ENCODE measurements around the gene GLTPD2.

Gene GLTPD2

DNA sequence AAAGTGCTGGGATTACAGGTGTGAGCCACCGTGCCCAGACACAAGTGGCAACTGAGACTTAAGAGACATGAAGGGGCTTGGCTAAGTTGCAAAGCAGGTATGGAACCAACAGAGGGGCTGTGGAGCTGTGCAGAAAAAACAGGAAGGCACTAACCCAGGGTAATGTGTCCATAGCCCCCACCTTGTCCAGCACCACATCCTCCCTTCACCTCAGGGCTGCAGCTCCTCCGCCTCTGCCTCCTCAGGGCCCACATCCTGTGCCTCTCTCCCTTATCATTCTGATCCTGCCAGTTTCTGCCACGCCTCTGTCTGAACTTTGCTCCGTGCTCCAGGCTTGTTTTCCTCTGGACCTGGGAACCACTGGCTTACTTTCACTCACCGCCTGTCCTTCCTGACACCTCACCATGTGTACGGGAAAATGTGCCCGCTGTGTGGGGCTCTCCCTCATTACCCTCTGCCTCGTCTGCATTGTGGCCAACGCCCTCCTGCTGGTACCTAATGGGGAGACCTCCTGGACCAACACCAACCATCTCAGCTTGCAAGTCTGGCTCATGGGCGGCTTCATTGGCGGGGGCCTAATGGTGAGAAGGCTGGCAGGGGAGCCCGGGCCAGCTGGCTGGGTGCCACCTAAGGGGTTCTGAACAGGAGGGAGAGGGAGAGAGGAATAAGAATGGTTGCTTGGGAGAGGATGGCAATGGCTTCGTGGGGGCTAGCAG, 17.1 kb upstream of the GLTPD2 start, which contains the start of gene TM4SF5:
Gene TM4SF5 (plus strand): TSS at position 368 of the 716 bp plus-strand sequence. CDS start 37 bp downstream, at position 405.
- no peak for DNase-seq (ENCODE audit: low read depth in 1 of 2, low spot score in 1 of 2)

DNA sequence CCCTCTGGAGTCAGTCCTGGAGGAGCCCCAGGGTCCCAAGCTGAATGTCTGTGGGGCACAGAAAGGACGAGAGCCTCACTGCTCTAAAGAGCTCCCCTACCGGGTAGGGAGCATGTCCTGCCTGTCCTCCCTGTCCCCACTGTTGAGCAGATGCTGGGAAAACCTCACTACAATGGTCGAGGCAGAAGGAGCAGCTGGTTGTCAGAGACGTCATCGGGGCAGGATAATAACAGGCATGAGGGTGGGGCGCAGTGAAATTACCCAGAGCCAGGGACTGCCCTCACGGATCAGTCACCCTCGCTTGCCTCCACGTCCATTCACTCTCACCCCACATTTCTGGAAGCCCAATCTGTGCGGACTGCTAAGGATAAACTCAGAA, 16.5 kb upstream of the GLTPD2 start:
- DNase-seq (ENCODE audit: low read depth in 1 of 2, low spot score in 1 of 2), result no peak

DNA sequence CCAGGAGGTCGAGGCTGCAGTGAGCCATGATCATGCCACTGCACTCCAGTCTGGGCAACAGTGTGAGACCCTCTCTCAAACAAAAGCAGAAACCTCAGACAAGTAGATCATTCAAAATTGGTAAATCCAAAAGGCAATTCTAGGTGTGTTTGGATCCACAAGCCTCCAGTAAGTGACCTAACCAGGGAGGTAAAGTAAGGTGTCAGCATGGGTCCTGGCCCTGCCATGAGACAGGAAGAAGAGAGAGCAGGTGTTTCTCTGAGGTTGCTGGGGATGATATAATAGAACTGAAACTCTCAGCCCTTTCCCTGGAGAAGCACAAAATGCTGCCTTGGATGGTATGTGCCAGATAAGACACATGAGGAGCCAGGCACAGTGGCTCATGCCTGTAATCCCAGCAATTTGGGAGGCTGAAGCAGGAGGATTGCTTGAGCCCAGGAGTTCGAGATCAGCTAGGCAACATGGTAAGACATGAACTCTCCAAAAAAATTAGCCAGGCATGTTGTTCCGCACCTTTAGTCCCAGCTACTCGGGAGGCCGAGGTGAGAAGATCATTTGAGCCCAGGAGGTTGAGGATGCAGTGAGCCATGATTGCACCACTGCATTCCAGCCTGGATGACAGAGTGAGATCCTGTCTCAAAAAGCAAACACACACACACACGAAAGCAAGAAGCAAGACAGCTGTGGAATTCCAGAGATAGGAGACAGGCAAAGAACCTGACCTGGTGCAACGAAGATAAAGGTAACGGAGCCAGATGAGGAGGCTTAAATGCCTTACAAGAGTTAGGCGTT, 10.6 kb upstream of the GLTPD2 start:
- DNase-seq (ENCODE audit: low read depth in 1 of 2, low spot score in 1 of 2), result no peak

DNA sequence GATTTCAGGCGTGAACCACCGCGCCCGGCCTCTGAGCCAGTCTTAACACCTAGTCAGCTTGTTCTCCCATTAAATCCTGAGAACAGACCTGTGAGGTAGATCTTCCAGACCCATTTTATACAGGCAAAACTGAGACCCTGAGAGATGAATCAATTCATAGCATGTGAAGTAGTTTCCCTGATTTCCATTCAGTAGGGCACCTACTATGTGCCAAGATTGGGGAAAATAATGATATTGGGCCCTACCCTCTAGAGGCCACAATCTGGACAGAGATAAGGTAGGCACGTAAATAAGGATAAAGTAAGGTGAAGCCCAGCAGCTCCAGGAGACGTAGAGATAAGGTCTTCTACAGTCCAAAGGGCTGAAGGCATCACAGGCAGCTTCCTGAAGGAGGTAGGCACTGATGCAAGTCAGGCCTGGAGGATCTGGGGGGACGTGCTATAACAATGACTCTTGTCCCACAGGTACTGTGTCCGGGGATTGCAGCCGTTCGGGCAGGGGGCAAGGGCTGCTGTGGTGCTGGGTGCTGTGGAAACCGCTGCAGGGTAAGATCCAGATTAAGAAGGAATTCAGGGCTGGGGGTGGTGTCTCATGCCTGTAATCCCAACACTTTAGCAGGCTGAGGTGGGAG, 8.3 kb upstream of the GLTPD2 start:
- DNase-seq (ENCODE audit: low read depth in 1 of 2, low spot score in 1 of 2), result no peak

DNA sequence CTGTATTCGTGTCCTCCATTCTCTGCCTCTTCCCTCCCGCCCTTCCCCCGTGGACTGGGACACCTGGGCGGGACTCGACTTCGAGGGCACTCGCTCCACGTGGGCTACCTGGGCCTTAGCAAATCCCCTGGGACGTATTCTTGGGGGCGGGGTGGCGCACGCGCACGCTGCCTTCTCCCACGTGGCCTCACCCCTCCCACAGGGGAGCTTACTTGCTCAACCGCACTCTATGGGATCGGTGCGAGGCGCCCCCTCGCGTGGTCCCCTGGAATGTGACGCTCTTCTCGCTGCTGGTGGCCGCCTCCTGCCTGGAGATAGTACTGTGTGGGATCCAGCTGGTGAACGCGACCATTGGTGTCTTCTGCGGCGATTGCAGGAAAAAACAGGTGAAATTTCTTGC, 6.1 kb upstream of the GLTPD2 start:
- no peak for DNase-seq (ENCODE audit: low read depth in 1 of 2, low spot score in 1 of 2)

DNA sequence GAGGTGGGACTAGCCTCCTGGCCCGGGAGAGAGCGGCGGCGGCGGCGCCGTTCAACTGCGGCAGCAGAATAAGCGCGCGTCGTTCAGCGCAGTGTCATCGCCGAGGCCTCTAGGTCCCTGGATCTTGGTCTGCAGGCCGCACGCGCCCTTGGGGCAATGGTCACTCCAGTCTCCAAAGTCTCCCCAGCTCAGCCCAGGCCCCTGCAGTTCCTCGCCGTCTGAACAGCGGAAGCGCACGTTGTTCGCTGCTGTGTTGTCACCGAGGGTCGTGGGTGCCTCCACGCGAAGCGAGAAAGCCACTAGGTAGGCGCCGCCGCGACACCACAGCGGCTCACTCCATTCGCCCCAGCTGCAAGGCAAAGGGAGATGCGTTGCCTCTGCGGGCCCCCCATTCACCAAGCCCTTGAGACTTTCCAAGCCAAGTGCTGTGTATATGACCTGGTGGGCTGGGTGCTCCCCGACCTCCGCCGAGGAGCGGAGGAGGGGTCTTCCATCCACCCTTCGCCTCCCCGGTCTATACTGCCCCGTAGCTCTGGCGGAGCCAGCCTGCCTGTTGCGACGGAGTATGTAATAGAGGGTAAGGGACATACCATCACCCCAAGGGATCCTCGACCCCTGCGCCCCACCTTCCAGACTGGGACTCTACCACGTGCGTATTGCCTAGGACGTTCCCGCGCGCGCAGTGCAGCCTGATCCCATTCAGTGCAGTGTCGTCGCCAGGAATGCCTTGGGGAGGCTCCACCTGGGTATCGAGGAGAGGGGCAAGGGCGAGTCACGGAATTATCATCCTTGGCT, 3.3 kb upstream of the GLTPD2 start:
- DNase-seq (ENCODE audit: low read depth in 1 of 2, low spot score in 1 of 2), result no peak

DNA sequence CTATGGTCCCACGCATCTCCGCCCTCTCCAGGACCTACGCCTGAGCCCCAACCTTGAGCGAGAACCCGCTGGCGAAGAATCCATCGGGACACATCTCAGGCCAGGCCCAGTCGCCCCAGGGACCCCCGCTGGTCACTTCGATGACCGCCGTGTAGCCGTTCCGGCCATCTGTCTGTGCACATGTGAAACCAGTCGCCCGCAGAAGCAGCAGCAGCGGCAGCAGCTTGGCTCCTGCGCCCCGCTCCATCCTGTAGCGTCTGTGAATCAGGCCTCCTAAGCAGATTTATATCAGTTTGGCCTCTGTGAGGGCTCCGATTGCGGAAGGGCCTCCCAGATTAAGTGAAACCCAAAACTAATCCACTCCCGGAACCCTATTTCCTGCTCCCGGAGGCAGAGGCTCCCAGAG, 2.7 kb upstream of the GLTPD2 start, which contains the start of gene VMO1:
Gene VMO1 (minus strand): TSS at position 259 of the 406 bp plus-strand sequence. CDS start 12 bp downstream, at position 247.
- DNase-seq (ENCODE audit: low read depth in 1 of 2, low spot score in 1 of 2), result no peak

DNA sequence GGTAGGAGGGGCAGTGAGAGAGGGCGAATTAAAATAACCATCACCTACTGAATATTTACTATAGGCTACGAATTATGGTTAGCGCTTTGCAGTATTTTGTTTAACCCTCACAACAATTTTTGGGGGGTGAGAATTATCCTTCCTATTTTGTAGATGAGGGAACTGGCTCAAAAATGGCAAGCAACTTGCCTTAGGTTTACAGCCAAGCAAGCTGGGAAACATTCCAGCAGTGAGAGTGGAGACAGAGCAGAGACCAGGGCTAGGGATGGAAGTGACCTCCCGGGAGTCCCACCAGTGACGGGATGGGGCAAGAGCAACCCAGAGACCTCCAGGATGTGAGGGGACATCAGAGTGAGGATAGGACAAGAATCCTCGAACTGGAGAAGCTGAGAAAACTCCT, 2.2 kb upstream of the GLTPD2 start:
- no peak for DNase-seq (ENCODE audit: low read depth in 1 of 2, low spot score in 1 of 2)

DNA sequence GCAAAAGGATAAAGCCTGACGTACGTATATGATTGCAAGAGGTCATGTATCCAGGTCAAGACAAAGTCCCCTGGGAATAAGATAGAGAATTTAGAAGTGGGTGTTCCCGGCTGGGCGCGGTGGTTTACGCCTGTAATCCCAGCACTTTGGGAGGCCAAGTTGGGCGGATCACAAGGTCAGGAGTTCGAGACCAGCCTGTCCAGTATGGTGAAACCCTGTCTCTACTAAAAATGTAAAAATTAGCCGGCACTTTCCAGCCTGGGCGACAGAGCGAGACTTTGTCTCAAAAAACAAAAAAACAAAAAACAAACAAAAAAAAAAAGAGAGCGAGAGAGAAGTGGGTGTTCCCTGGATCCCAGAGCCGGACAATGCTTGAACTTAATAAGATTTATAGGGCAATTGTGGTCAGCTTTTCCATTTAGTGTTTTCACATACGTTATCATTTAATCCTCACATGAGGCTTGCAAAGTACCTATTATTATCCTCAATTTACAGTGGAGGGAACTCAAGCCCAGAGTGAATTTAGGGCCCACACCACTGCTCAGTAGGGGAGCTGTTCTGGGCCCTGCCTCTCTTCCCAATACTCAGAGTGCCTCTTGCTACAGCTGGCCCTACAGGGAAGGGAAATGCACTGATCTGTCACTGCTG, 481 bp upstream of the GLTPD2 start:
- no peak for DNase-seq (ENCODE audit: low read depth in 1 of 2, low spot score in 1 of 2)

DNA sequence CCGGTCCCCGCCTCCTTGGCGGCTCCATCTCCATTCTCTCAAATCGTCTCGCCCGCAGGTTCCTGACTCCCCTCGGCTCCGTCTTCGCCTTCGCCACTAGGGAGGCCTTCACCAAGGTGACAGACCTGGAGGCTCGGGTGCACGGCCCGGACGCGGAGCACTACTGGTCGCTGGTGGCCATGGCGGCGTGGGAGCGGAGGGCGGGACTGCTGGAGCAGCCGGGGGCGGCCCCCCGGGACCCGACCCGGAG, 862 bp downstream of the GLTPD2 start:
- DNase-seq (ENCODE audit: low read depth in 1 of 2, low spot score in 1 of 2), result no peak

DNA sequence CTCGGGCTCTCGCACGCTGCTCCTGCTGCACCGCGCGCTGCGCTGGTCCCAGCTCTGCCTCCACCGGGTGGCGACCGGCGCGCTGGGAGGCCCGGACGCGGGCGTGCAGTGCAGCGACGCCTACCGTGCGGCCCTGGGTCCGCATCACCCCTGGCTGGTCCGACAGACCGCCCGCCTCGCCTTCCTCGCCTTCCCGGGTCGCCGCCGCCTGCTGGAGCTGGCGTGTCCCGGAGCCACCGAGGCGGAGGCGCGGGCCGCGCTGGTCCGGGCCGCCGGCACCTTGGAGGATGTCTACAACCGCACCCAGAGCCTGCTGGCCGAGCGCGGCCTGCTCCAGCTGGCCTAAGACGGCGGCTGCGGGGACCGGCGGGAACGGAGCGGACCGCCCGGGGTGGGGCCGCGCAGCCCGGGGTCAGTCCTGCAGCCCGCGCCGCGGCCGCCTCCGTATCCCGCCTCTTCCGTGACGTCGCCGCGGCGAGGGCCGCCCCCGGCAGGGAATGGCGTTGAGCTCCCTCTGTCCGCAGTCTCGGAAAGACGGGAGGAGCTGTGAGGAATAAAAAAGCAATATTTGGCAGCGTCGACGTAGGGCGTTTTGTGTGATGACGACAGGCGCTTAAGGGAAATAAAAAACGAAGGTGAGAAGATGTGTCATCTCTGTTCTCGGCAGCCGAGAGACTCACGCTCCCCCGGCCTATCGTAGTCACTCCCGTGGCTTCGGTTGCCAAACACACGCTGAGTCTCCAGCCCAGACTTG, 1.4 kb downstream of the GLTPD2 start:
- peak; percentile 59 to 72 for DNase-seq (ENCODE audit: low read depth in 1 of 2, low spot score in 1 of 2)

DNA sequence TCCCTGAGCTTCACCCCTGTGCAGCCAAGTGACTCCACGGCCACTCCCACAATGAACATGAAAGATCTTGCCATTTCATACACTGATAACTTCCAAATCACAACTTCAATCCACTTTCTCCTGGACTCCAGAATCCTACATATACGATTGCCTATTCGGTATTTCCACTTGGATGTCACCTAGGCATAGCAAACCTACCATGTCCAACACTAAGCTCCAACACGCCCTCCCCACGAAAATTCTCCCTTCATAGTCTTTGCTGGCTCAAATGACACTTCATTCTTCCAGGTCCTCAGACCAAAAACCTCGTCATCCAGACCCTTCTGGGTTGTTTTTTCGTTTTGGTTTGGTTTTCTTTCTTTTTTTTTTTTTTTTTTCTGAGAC, 1.9 kb downstream of the GLTPD2 start:
- DNase-seq (ENCODE audit: low read depth in 1 of 2, low spot score in 1 of 2), result no peak

DNA sequence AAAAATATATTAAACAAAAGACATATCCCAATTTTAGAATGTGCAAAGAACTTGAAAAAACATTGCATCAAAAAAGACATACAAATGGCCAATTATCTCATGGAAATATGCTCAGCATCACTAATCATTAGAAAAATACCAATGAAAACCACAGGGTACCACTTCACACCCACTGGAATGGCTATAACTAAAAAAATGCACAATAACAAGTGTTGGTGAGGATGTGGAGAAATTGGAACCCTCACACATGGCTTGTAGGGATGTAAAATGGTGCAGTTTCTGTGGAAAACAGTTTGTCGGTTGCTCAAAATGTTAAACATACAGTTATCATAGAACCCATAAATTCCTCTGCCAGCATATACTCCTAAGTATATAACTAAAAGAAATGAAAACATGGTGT, 6.4 kb downstream of the GLTPD2 start:
- DNase-seq (ENCODE audit: low read depth in 1 of 2, low spot score in 1 of 2), result no peak

DNA sequence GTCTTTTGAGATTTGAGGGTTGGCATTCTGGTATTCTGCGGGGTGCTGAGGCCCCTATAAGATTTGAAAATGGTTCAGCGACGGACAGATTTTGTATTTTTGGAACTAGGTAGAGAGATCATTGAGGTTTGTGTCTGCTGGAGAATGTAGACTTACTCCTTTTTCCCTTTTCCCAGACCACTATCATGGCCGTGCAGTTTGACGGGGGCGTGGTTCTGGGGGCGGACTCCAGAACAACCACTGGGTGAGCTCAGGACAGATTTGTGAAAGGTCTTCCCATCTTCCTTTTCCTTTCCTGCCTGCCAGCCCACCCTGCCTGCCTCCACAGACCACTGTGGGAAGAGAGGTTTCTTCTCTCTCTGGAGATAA, 7.8 kb downstream of the GLTPD2 start:
- DNase-seq (ENCODE audit: low read depth in 1 of 2, low spot score in 1 of 2), result no peak

DNA sequence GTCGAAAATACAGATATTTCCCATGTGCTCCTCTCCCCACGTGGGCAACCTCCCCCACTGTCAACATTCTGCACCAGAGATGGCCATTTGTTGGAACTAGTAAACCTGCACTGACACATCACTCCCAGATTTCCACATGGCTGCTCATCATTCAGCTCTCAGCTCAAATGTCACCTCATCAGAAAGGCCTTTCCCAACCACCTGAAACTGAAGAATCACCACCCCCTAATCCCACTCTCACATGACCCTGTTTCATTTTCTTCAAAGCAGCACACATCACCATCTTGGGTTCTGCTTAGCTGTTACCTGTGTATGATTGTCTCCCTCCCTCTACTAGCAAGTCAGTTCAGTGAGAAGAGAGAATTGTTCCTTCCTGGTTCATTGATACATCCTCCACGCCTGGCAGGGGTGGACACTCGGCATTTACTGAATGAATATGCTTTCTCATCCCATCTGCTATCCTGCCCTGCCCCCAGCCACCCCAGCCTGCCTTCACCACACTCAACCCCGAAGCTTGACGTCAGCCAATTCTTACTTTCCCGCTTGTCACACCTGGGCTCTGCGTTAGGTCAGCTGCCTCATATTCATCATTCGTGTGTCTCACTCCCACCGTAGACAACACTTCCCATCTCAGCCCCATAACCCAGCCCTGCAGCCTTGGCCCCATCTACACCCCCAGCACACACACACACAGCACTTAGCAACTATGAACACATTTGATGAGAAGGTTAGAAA, 11.9 kb downstream of the GLTPD2 start:
- no peak for DNase-seq (ENCODE audit: low read depth in 1 of 2, low spot score in 1 of 2)

DNA sequence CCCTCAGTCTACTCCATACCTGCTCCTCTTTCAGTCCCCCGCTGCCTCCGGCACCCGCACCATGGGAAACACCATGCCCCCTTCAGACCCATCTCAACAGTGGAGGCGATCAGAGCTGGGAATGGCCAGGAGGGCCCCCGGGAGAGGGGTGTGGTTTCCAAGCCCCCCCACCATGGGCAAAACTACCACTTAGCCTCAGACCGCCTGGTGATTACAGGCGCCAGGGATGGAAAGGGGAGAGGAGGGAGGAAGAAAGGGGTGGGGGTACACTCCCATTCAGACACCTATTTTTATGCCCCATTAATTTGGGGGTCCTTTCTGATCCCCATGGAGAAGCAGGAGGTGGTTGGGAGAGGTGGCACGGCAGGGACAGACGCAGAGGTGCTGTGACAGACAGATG, 13.5 kb downstream of the GLTPD2 start, which contains the start of gene C17orf114:
Gene C17orf114 (minus strand): TSS at position 101 of the 400 bp plus-strand sequence.
- DNase-seq (ENCODE audit: low read depth in 1 of 2, low spot score in 1 of 2), result no peak

DNA sequence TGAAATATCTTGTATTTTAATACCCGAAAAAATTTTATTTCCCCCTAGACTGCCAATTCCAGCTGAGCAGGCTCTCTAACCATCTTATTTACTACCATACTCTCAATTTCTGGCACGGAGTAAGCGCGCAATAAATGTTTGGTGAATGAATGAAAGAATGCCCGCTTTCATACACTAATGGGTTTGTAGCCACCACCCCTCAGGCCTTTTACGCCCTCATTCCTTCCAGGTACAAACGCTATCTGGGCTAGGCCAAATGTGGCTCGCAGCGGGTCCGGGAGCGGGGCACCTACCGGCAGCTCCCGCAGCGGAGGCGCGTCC, 17.7 kb downstream of the GLTPD2 start:
- no peak for DNase-seq (ENCODE audit: low read depth in 1 of 2, low spot score in 1 of 2)

DNA sequence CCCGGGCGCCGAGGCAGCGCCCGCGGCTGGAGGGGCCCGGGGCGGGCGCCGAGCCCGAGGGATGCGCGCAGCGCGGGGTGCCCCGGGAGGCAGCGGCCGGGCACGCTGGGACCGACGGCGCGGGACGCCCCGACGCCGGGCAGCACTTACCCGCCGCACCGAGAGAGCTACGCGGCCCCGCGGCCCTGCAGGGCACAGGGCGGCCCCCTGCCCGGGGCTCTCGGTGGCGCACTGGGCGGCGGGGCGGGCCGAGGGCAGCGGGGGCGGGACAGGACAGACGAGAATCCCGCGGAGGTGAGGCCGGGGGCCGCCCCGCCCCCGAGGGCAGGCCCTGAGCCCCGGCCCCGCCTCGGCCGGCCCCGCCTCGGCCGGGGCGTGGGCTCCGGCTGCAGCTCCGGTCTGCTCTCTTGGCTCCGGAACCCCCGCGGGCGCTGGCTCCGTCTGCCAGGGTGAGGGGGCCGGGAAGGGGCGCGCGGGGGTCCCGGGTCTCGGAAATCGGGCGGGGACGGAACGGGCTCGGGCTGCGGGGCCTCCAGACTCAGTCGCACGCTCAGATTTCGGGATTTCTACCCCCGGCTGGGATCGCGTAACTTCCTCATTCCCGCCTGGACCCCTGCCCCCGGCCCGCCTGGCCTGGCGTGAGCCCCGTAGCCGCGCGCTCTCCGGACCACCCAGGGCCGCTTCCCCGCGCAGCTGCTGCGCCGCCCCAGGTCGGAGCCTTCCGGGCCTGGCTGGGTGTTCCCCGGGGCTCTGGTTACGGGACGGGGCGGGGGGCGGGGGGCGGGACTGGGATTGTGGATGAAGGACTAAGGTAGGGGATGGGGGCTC, 18.2 kb downstream of the GLTPD2 start, which contains the start of gene PLD2:
Gene PLD2 (plus strand): TSS at position 376 of the 828 bp plus-strand sequence. CDS start 621 bp downstream, outside the sequence.
- DNase-seq (ENCODE audit: low read depth in 1 of 2, low spot score in 1 of 2), result peak; percentile 55 to 79

Measured in activated CD4-positive, alpha-beta T cell treated with anti-CD3 and anti-CD28 coated beads, Interleukin-2, amount 50 U/mL, for 24 hours (primary cell).